ENCODE results near the gene CCDC136. TPM values are rescaled to one million over a fixed set of nuclear protein-coding genes. Genes with fewer than 3 reads are reported as not detected.

CCDC136 gene
- total RNA-seq, 4 donors from 2014 or later, result 4.5 to 12.4 (median 7.2) TPM

DNA sequence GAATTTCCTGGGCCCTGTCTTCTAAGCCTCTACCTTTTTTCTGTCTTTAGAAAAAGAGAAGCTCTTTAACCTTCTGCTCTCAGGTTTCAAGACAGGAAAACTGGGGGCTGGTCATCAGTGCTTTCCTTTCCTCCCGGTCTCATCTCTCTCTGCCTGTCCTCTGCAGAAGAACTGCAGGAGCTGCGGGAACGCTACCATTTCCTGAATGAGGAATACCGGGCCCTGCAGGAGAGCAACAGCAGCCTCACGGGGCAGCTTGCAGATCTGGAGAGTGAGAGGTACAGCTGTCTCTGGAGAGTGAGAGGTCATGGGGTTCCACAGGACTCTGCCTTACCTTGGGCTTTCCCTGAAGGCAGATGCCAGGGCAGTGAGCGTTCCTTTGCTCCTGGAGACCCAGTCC, 12.7 kb downstream of the CCDC136 start:
- 78 to 81% methylated on average over 6 of the region's 6 CpGs for WGBS, 2 donors
- TF ChIP-seq EP300 (IDR thresholded peaks at IDR 0.05), result no peak
- no peak for TF ChIP-seq POLR2A (IDR thresholded peaks at IDR 0.05)
- TF ChIP-seq, protein P1, sequence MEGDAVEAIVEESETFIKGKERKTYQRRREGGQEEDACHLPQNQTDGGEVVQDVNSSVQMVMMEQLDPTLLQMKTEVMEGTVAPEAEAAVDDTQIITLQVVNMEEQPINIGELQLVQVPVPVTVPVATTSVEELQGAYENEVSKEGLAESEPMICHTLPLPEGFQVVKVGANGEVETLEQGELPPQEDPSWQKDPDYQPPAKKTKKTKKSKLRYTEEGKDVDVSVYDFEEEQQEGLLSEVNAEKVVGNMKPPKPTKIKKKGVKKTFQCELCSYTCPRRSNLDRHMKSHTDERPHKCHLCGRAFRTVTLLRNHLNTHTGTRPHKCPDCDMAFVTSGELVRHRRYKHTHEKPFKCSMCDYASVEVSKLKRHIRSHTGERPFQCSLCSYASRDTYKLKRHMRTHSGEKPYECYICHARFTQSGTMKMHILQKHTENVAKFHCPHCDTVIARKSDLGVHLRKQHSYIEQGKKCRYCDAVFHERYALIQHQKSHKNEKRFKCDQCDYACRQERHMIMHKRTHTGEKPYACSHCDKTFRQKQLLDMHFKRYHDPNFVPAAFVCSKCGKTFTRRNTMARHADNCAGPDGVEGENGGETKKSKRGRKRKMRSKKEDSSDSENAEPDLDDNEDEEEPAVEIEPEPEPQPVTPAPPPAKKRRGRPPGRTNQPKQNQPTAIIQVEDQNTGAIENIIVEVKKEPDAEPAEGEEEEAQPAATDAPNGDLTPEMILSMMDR (IDR thresholded peaks at IDR 0.05), result no peak
- H3K4me3 ChIP-seq, result no peak overlapping the region

DNA sequence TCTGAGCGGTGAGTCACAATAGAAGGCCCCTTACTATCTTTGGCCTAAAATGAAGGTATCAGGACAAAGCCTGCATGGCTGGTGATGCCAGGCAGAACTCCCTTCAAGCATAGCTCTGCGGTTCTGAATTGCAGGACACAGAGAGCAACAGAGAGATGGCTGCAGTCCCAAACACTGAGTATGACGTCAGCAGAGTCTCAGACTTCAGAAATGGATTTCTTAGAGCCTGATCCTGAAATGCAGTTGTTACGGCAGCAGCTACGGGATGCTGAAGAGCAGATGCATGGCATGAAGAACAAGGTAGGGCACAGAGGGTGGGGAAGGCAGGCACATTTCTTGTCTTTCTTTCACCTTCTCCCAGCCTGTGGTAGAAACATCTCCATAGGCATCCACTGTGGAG, 13.5 kb downstream of the CCDC136 start:
- Histone ChIP-seq H3K36me3 (peaks cover 0 to 18% (median 0%) of the 10 kb centered on the region in 3 donors), H3K4me1 (no peaks in the 10 kb centered on the region), H3K27ac (no peak overlapping the region), H3K4me3 (no peak overlapping the region), H3K27me3 (no peaks in the 10 kb centered on the region), H3K9me3 (no peaks in the 10 kb centered on the region)
- DNase-seq (ENCODE audit: low spot score in 2 of 2), result no peak
- 88 to 97% methylated on average over 5 of the region's 5 CpGs for WGBS, 2 donors
- TF ChIP-seq EP300 (IDR thresholded peaks at IDR 0.05), result no peak
- TF ChIP-seq, protein P1 (IDR thresholded peaks at IDR 0.05), result no peak
- TF ChIP-seq POLR2A (IDR thresholded peaks at IDR 0.05), result no peak

More for the DNA sequence above, 12.7 kb downstream of the CCDC136 start:
- Histone ChIP-seq H3K9me3 (no peaks in the 10 kb centered on the region), H3K27ac (no peak overlapping the region), H3K36me3 (peaks cover 0 to 18% (median 0%) of the 10 kb centered on the region in 3 donors), H3K4me1 (no peaks in the 10 kb centered on the region), H3K27me3 (no peaks in the 10 kb centered on the region)
- no peak for DNase-seq (ENCODE audit: low spot score in 2 of 2)

DNA sequence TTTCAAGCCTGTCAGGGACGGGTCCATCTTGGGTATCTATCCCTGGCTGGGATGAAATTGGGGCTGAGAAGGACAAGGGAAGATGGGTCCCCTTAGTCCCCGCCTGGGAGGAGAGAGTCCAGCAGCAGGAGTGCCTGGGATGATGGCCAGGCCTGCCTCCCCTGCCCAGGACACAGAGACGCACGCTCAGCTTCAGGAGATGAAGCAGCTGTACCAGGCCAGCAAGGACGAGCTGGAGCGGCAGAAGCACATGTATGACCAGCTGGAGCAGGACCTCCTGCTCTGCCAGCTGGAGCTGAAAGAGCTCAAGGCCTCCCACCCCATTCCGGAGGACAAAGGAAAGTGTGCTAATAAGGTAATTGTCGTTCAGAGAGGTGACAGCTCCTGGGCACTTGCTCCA, 15.4 kb downstream of the CCDC136 start:
- whole genome bisulfite sequencing, 2 donors, result 81 to 86% methylated on average over 8 of the region's 8 CpGs
- no peaks in the 10 kb centered on the region for H3K4me1 ChIP-seq
- no peaks in the 10 kb centered on the region for H3K9me3 ChIP-seq
- H3K4me3 ChIP-seq, result no peak overlapping the region
- no peak for DNase-seq (ENCODE audit: low spot score in 2 of 2)
- TF ChIP-seq POLR2A (IDR thresholded peaks at IDR 0.05), result no peak
- TF ChIP-seq, protein P1 (IDR thresholded peaks at IDR 0.05), result no peak
- no peak for TF ChIP-seq EP300 (IDR thresholded peaks at IDR 0.05)
- H3K36me3 ChIP-seq, result peaks cover 0 to 18% (median 0%) of the 10 kb centered on the region in 3 donors
- H3K27me3 ChIP-seq, result no peaks in the 10 kb centered on the region
- no peak overlapping the region for H3K27ac ChIP-seq

DNA sequence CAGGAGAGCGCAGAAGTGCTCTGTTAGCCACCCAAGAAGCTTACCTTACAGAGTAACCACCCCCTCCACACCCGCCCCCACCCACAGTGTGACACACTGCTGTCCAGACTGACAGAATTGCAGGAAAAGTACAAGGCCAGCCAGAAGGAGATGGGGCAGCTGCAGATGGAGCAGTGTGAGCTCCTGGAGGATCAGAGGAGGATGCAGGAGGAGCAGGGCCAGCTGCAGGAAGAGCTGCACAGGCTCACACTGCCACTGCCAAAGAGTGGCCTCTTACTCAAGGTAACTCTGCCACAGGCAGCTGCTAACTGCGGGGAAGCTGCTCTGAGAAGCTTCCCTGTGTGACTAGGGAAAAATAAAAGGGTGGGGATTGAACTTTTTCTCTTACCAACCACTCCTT, 17.6 kb downstream of the CCDC136 start:
- Histone ChIP-seq H3K36me3 (peaks cover 0 to 18% (median 0%) of the 10 kb centered on the region in 3 donors), H3K4me3 (no peak overlapping the region), H3K9me3 (no peaks in the 10 kb centered on the region), H3K4me1 (no peaks in the 10 kb centered on the region), H3K27me3 (no peaks in the 10 kb centered on the region), H3K27ac (no peak overlapping the region)
- TF ChIP-seq, protein P1 (IDR thresholded peaks at IDR 0.05), result no peak
- TF ChIP-seq POLR2A (IDR thresholded peaks at IDR 0.05), result no peak
- no peak for TF ChIP-seq EP300 (IDR thresholded peaks at IDR 0.05)
- WGBS, 2 donors, result 87 to 93% methylated on average over 3 of the region's 3 CpGs
- no peak for DNase-seq (ENCODE audit: low spot score in 2 of 2)

DNA sequence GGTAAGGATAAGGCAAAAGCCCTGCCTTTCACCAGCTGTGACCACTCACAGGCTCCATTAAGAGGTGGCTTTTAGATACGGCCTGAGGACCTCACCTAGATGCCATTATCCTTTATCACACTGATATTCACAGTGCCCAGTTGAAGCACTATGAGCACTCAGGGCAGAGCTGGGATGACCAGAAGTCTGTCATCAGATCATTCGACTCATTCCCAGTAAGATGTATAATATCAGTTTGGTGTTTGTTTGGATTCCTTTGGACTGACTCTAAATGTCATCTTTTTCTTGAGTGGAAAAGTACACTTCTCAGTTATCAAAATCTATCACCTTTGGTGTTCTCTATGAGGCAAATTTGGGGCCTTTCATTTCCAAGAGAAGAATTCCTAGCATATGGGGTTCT, 18.7 kb downstream of the CCDC136 start:
- 76 to 90% methylated on average over 2 of the region's 2 CpGs for WGBS, 2 donors
- Histone ChIP-seq H3K27ac (no peak overlapping the region), H3K4me3 (no peak overlapping the region), H3K27me3 (no peaks in the 10 kb centered on the region), H3K9me3 (no peaks in the 10 kb centered on the region), H3K36me3 (peaks cover 0 to 9% (median 0%) of the 10 kb centered on the region in 3 donors), H3K4me1 (no peaks in the 10 kb centered on the region)
- no peak for DNase-seq (ENCODE audit: low spot score in 2 of 2)
- TF ChIP-seq EP300 (IDR thresholded peaks at IDR 0.05), result no peak
- TF ChIP-seq, protein P1 (IDR thresholded peaks at IDR 0.05), result no peak
- TF ChIP-seq POLR2A (IDR thresholded peaks at IDR 0.05), result no peak

Measured in tibial nerve (tissue), 4 donors.